ENCODE data around the gene ATP6V1D.

DNA sequence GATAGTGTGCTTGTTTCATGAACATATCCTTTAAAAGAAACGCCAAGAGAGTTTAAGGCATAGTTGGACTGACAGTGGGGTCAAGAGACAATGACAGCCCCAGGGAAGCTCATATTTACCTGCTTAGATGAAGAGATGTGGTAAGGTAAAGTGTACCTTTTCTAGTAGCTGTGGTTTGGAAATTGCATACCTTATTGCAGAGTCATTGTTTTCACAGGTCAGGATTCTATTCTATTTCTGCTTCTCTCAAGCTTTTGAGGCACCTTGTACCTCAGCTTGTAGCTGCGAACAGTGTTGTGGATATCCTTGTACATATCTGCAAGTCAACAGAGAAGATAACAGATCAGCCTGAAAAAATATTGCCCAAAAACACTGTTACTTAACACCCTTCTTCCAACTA lies 47.7 kb downstream of the ATP6V1D start:
- TF ChIP-seq EZH2 (IDR thresholded peaks at IDR 0.05; ENCODE audit: low read length): no peak
- TF ChIP-seq, protein P1, sequence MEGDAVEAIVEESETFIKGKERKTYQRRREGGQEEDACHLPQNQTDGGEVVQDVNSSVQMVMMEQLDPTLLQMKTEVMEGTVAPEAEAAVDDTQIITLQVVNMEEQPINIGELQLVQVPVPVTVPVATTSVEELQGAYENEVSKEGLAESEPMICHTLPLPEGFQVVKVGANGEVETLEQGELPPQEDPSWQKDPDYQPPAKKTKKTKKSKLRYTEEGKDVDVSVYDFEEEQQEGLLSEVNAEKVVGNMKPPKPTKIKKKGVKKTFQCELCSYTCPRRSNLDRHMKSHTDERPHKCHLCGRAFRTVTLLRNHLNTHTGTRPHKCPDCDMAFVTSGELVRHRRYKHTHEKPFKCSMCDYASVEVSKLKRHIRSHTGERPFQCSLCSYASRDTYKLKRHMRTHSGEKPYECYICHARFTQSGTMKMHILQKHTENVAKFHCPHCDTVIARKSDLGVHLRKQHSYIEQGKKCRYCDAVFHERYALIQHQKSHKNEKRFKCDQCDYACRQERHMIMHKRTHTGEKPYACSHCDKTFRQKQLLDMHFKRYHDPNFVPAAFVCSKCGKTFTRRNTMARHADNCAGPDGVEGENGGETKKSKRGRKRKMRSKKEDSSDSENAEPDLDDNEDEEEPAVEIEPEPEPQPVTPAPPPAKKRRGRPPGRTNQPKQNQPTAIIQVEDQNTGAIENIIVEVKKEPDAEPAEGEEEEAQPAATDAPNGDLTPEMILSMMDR (optimal IDR thresholded peaks at IDR 0.05 in 1 of 3, IDR thresholded peaks at IDR 0.05 in 1 of 3, conservative IDR thresholded peaks at IDR 0.05 in 1 of 3; ENCODE audit: extremely low read depth in 1 of 3, insufficient read depth in 2 of 3, low read length in 3 of 3): no peak

All from keratinocyte (primary cell).